Fibroblast of skin of left quadriceps (primary cell): Measurements from ENCODE around the gene PARVB.
"Not testable (repeated sequence)": the region's sequence is repeated elsewhere in the genome, so short reads cannot be mapped to it uniquely, and the experiment has no call there.

Source experiments
- DNase-seq, 2 experiments: peaks; one replicate each; pipeline ENCODE4 v3.0.0-alpha.2; 2013; ENCODE audit warnings: low read depth in 2 of 2

Gene PARVB

GRCh38 chr22:43996981-43997265 is 27.2 kb upstream of the PARVB start:
- no peak for DNase-seq

GRCh38 chr22:43998679-43999264 is 25.3 kb upstream of the PARVB start:
- no peak for DNase-seq

- no peak for DNase-seq
Observed at GRCh38 chr22:43999378-43999777, 24.7 kb upstream of the PARVB start.

- no peak for DNase-seq
Observed at GRCh38 chr22:44000123-44000522, 24.0 kb upstream of the PARVB start.

GRCh38 chr22:44001521-44001920 is 22.6 kb upstream of the PARVB start:
- DNase-seq, result no peak

- no peak for DNase-seq
Observed at GRCh38 chr22:44002324-44002723, 21.8 kb upstream of the PARVB start.

- DNase-seq, result no peak
Observed at GRCh38 chr22:44002997-44003396, 21.1 kb upstream of the PARVB start.

GRCh38 chr22:44003405-44004103 is 20.5 kb upstream of the PARVB start:
- no peak for DNase-seq

GRCh38 chr22:44004104-44004460 is 20.0 kb upstream of the PARVB start:
- no peak for DNase-seq

- DNase-seq, result no peak
Observed at GRCh38 chr22:44005524-44005923, 18.6 kb upstream of the PARVB start.

- DNase-seq, result no peak
Observed at GRCh38 chr22:44012162-44012561, 11.9 kb upstream of the PARVB start.

GRCh38 chr22:44012591-44012990 is 11.5 kb upstream of the PARVB start:
- no peak for DNase-seq

- DNase-seq, result no peak
Observed at GRCh38 chr22:44014241-44014640, 9.9 kb upstream of the PARVB start.

GRCh38 chr22:44016586-44016985 is 7.5 kb upstream of the PARVB start:
- DNase-seq, result not testable (repeated sequence)

GRCh38 chr22:44018594-44018993 is 5.5 kb upstream of the PARVB start:
- DNase-seq, result no peak

GRCh38 chr22:44019416-44019815 is 4.7 kb upstream of the PARVB start:
- DNase-seq, result no peak

- no peak for DNase-seq
Observed at GRCh38 chr22:44019846-44020245, 4.3 kb upstream of the PARVB start.

- no peak for DNase-seq
Observed at GRCh38 chr22:44020981-44021380, 3.1 kb upstream of the PARVB start.

- DNase-seq, result no peak
Observed at GRCh38 chr22:44023404-44024287, 456 bp upstream of the PARVB start.

- no peak for DNase-seq
Observed at GRCh38 chr22:44025171-44026065, 1.3 kb downstream of the PARVB start.

GRCh38 chr22:44026066-44026629 is 2.0 kb downstream of the PARVB start:
- no peak for DNase-seq
